Osteocyte (in vitro differentiated cells): ENCODE measurements around the gene MAP2K2. TPM values are rescaled to one million over a fixed set of nuclear protein-coding genes. Genes with fewer than 3 reads are reported as not detected.

Source experiments
- DNase-seq: peaks from one replicate; pipeline ENCODE4 v3.0.0; 2021; ENCODE audit warnings: mixed read lengths; ENCODE audit not compliant: unreplicated experiment; ENCODE audit errors: extremely low spot score
- H3K27ac Mint-ChIP-seq: one replicate; pipeline ENCODE4 v1.8.0; 2021; ENCODE audit warnings: mild to moderate bottlenecking, mixed read lengths; ENCODE audit not compliant: unreplicated experiment
- H3K27me3 Mint-ChIP-seq: one replicate; pipeline ENCODE4 v1.8.0; 2021; ENCODE audit warnings: mixed read lengths; ENCODE audit not compliant: unreplicated experiment
- H3K36me3 Mint-ChIP-seq: one replicate; pipeline ENCODE4 v1.8.0; 2021; ENCODE audit warnings: mixed read lengths; ENCODE audit not compliant: unreplicated experiment
- H3K4me1 Mint-ChIP-seq: one replicate; pipeline ENCODE4 v1.8.0; 2021; ENCODE audit warnings: mixed read lengths; ENCODE audit not compliant: unreplicated experiment
- H3K4me3 Mint-ChIP-seq: one replicate; pipeline ENCODE4 v1.8.0; 2021; ENCODE audit warnings: mild to moderate bottlenecking, moderate library complexity, mixed read lengths; ENCODE audit not compliant: unreplicated experiment
- H3K9me3 Mint-ChIP-seq: one replicate; pipeline ENCODE4 v1.8.0; 2021; ENCODE audit warnings: mixed read lengths; ENCODE audit not compliant: unreplicated experiment
- total RNA-seq: library from RNA; stranded (reverse); gene quantifications from 2 replicates; pipeline ENCODE4 v1.2.1, GENCODE V29; 2021
- TF ChIP-seq, protein P1 (sequence below): fragments of 200-600 bp; sonication (generic); IDR thresholded peaks from 2 replicates; pipeline ENCODE4 v1.5.0; 2021; ENCODE audit warnings: antibody characterized with exemption, mild to moderate bottlenecking, moderate library complexity

MAP2K2 gene
- total RNA-seq, 1 donor from 2014 or later, result 174 TPM

DNA sequence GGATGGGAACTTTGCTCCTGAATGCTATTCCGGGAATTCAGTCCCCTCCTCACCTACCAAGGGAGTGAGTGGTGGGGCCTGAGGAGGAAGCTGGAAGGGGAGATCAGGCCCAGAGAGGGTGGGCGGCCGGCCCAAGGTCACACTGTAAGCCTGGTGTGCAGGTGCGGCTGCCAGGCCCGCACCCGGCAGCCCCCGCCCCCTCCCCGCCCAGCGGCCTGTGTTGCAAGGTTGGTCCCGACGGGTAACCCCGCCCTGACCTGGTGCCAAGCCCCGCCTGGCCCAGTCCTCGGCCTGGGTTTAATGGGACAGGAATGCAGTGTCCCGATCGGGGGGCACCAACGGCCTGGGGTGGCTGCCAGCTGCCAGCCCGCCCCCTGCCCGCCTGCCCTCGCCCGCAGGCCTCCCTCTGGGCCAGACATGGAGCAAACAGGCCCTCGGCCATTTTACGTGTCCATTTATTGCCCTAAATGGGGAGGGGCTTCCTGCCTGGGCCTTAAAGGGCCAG is 62.7 kb downstream of the MAP2K2 start:
- Mint-ChIP-seq H3K4me3 (no peak overlapping the region), H3K27ac (no peak overlapping the region), H3K9me3 (no peaks in the 10 kb centered on the region), H3K4me1 (peaks cover 34% of the 10 kb centered on the region), H3K27me3 (no peaks in the 10 kb centered on the region), H3K36me3 (no peaks in the 10 kb centered on the region)
- TF ChIP-seq, protein P1, sequence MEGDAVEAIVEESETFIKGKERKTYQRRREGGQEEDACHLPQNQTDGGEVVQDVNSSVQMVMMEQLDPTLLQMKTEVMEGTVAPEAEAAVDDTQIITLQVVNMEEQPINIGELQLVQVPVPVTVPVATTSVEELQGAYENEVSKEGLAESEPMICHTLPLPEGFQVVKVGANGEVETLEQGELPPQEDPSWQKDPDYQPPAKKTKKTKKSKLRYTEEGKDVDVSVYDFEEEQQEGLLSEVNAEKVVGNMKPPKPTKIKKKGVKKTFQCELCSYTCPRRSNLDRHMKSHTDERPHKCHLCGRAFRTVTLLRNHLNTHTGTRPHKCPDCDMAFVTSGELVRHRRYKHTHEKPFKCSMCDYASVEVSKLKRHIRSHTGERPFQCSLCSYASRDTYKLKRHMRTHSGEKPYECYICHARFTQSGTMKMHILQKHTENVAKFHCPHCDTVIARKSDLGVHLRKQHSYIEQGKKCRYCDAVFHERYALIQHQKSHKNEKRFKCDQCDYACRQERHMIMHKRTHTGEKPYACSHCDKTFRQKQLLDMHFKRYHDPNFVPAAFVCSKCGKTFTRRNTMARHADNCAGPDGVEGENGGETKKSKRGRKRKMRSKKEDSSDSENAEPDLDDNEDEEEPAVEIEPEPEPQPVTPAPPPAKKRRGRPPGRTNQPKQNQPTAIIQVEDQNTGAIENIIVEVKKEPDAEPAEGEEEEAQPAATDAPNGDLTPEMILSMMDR, result no peak
- DNase-seq, result no peak

DNA sequence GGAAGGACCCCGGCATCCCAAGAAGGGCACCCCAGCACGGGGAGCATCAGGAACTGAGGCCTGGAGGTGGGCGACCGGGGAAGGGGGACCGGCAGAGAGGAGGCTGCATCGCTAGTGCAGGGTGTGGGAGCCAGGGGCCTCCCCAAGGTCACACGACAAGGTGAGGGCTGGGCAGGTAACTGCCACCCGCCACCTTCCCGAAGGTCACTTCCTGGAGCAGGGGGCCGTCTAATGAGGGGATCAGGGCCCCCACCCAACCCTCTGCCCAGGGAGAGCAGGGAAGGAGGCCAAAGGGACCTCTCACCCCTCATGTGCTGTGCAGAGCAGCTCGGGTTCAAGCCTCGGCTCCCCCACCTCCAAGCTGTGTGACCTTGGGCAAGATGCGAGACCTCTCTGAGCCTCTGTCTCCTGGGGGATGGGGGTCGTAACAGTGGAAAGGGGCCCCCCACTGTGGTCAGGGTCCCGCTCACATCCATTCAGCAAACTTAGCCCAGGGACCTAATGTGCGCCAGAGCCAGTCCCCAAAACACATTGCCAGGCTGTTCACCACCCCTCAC is 63.2 kb downstream of the MAP2K2 start:
- peaks cover 3% of the 10 kb centered on the region for H3K36me3 Mint-ChIP-seq
- TF ChIP-seq, protein P1, result no peak
- DNase-seq, result no peak
- H3K27ac Mint-ChIP-seq, result no peak overlapping the region
- no peaks in the 10 kb centered on the region for H3K9me3 Mint-ChIP-seq
- no peaks in the 10 kb centered on the region for H3K27me3 Mint-ChIP-seq
- peaks cover 36% of the 10 kb centered on the region for H3K4me1 Mint-ChIP-seq
- H3K4me3 Mint-ChIP-seq, result no peak overlapping the region

DNA sequence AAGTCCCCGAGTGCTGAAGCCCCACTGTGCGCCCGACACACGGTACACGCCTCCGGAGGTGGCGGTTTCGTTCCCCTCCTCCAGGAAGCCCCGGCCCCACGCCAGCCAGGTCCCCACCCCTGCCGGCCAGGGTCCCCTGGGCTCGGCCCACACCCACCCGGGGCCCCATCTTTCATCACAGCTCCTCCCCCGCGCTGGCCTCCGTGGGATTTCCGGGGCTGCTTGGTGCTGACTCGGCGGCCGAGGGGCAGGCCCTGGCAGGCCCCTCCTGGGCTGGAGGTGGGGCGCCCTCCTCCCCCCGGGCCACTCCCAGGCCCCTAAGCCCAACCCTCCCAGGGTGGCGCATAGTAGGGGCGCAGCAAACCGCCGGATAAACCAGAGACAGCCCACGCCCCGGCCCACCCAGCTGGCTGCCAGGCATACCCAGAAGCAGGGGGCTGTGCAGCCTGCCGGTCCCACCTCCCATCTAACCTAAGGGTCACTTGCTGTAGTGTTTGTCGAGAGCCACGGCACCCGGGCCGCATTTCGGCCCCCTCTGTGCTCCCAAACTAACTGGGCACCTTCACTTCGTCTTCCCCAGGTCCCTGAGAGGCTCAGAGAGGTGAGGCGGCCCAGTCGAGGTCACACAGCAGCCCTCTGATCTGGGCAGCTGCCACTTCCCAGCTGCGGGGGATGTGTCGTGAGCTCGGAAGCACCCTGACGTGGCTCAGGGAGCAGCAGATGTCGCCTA is 63.9 kb downstream of the MAP2K2 start:
- H3K9me3 Mint-ChIP-seq, result no peaks in the 10 kb centered on the region
- H3K4me1 Mint-ChIP-seq, result peaks cover 37% of the 10 kb centered on the region
- DNase-seq, result no peak
- TF ChIP-seq, protein P1, result no peak
- H3K27me3 Mint-ChIP-seq, result no peaks in the 10 kb centered on the region
- H3K27ac Mint-ChIP-seq, result no peak overlapping the region
- peaks cover 3% of the 10 kb centered on the region for H3K36me3 Mint-ChIP-seq
- no peak overlapping the region for H3K4me3 Mint-ChIP-seq

DNA sequence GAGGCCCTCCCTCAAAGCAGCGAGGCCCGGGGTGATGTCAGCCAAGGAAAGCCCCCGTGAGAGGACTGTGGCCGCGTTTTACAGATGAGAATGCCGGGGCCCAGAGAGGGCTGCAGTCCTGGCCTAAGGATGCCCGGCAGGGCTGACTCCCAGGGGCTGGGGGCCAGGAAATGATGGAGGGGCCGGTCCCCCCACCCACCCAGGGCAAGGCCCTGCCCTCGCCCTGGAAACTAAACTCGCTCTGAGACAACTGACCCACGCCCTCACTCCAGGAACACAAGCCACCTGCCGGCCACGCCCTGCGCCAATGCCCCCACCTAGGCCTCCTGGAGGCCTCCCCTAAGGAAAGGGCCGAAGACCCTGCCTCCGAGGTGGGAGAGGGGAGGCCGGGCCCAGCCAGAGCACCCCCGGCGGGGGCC is 64.5 kb downstream of the MAP2K2 start:
- H3K4me3 Mint-ChIP-seq, result no peak overlapping the region
- no peak for DNase-seq
- H3K9me3 Mint-ChIP-seq, result no peaks in the 10 kb centered on the region
- TF ChIP-seq, protein P1, result no peak
- H3K4me1 Mint-ChIP-seq, result peaks cover 37% of the 10 kb centered on the region
- no peaks in the 10 kb centered on the region for H3K27me3 Mint-ChIP-seq
- peak overlapping the region; percentile 82 for H3K27ac Mint-ChIP-seq
- H3K36me3 Mint-ChIP-seq, result peaks cover 3% of the 10 kb centered on the region

DNA sequence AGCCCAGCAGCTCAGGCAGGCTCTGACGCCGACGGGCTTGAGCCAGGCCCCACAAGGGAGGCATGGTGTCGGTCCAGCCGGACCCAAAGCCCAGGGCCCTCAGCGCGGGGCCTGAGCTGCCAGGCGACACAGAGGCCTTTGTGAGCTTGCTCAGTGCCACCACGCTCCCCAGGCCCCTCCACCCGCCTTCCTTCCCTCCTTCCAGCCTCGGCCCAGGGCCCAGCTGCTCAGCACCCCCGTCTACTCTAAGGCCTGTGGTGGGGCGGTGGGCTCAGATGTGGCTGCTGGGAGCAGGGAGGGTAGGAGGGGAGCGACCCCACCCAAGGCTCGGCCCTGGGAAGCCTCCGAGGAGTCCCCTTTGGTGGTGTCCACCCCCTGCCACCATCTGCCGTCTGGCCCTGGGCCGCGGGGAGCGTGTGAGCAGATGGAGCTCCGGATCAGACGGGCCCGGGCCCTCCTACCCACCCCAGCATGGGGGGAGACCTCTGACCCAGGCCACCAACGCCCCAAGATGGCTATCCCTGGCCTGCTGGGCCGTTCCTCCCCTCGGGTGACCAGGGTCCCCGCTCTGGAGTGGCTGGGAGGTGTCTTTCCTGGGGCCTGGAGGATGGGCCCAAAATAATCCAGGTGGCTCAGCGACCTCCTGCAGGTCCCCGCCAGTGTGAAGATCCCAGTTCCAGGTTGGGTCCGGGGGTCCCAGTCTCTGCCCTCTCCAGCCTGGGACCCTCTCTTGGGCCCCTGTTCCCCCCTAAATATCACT is 65.0 kb downstream of the MAP2K2 start:
- DNase-seq, result no peak
- Mint-ChIP-seq H3K4me3 (no peak overlapping the region), H3K9me3 (no peaks in the 10 kb centered on the region), H3K27me3 (no peaks in the 10 kb centered on the region), H3K36me3 (peaks cover 3% of the 10 kb centered on the region), H3K27ac (peak overlapping the region; percentile 82), H3K4me1 (peaks cover 35% of the 10 kb centered on the region)
- TF ChIP-seq, protein P1, result no peak
